Parathyroid adenoma (tissue), 2 donors: ENCODE results near the gene LEMD3.
A peak's percentile ranks its signal among the peaks of the same experiment; 100 is the strongest.

Source experiments
- H2AFZ ChIP-seq: fragments of 300-600 bp; sonication (generic); one replicate; pipeline ENCODE4 v1.7.0; 2017; ENCODE audit warnings: antibody characterized with exemption, mild to moderate bottlenecking
- H3K27ac ChIP-seq: fragments of 300-600 bp; sonication (generic); one replicate; pipeline ENCODE4 v1.7.0; 2017
- H3K27me3 ChIP-seq: fragments of 300-600 bp; sonication (generic); one replicate; pipeline ENCODE4 v1.7.0; 2017; ENCODE audit warnings: low read length; ENCODE audit not compliant: control insufficient read depth, insufficient read depth
- H3K36me3 ChIP-seq: fragments of 300-600 bp; sonication (generic); one replicate; pipeline ENCODE4 v1.7.0; 2017; ENCODE audit warnings: low read length; ENCODE audit not compliant: control insufficient read depth, insufficient read depth
- H3K4me1 ChIP-seq: fragments of 300-600 bp; sonication (generic); one replicate; pipeline ENCODE4 v1.7.0; 2017; ENCODE audit warnings: control low read depth
- H3K4me2 ChIP-seq: fragments of 300-600 bp; sonication (generic); one replicate; pipeline ENCODE4 v1.7.0; 2017; ENCODE audit warnings: low read length
- H3K4me3 ChIP-seq: fragments of 300-600 bp; sonication (generic); one replicate; pipeline ENCODE4 v1.7.0; 2017; ENCODE audit warnings: low read depth, low read length
- H3K79me2 ChIP-seq: fragments of 300-600 bp; sonication (generic); one replicate; pipeline ENCODE4 v1.7.0; 2017; ENCODE audit warnings: control low read depth
- H3K9ac ChIP-seq: fragments of 300-600 bp; sonication (generic); one replicate; pipeline ENCODE4 v1.7.0; 2017; ENCODE audit warnings: mild to moderate bottlenecking
- H3K9me3 ChIP-seq: fragments of 300-600 bp; sonication (generic); one replicate; pipeline ENCODE4 v1.7.0; 2017; ENCODE audit warnings: low read length; ENCODE audit not compliant: control insufficient read depth
- TF ChIP-seq, protein P1 (sequence below): fragments of 300-600 bp; sonication (generic); IDR thresholded peaks from one replicate; pipeline ENCODE4 v1.7.0; 2017; ENCODE audit warnings: antibody characterized with exemption, mild to moderate bottlenecking
- donor health status: primary hyperparathyroidism.

Gene LEMD3

GRCh38 chr12:65164774-65165173 is 4.6 kb upstream of the LEMD3 start:
- no peak overlapping the region for H3K27ac ChIP-seq
- H2AFZ ChIP-seq, result no peak overlapping the region
- H3K9ac ChIP-seq, result no peak overlapping the region
- no peaks in the 10 kb centered on the region for H3K79me2 ChIP-seq
- no peaks in the 10 kb centered on the region for H3K4me1 ChIP-seq
- no peaks in the 10 kb centered on the region for H3K36me3 ChIP-seq
- TF ChIP-seq, protein P1, sequence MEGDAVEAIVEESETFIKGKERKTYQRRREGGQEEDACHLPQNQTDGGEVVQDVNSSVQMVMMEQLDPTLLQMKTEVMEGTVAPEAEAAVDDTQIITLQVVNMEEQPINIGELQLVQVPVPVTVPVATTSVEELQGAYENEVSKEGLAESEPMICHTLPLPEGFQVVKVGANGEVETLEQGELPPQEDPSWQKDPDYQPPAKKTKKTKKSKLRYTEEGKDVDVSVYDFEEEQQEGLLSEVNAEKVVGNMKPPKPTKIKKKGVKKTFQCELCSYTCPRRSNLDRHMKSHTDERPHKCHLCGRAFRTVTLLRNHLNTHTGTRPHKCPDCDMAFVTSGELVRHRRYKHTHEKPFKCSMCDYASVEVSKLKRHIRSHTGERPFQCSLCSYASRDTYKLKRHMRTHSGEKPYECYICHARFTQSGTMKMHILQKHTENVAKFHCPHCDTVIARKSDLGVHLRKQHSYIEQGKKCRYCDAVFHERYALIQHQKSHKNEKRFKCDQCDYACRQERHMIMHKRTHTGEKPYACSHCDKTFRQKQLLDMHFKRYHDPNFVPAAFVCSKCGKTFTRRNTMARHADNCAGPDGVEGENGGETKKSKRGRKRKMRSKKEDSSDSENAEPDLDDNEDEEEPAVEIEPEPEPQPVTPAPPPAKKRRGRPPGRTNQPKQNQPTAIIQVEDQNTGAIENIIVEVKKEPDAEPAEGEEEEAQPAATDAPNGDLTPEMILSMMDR, result no peak
- no peak overlapping the region for H3K4me3 ChIP-seq
- H3K4me2 ChIP-seq, result no peak overlapping the region
- H3K27me3 ChIP-seq, result no peaks in the 10 kb centered on the region
- H3K9me3 ChIP-seq, result no peaks in the 10 kb centered on the region

DNA sequence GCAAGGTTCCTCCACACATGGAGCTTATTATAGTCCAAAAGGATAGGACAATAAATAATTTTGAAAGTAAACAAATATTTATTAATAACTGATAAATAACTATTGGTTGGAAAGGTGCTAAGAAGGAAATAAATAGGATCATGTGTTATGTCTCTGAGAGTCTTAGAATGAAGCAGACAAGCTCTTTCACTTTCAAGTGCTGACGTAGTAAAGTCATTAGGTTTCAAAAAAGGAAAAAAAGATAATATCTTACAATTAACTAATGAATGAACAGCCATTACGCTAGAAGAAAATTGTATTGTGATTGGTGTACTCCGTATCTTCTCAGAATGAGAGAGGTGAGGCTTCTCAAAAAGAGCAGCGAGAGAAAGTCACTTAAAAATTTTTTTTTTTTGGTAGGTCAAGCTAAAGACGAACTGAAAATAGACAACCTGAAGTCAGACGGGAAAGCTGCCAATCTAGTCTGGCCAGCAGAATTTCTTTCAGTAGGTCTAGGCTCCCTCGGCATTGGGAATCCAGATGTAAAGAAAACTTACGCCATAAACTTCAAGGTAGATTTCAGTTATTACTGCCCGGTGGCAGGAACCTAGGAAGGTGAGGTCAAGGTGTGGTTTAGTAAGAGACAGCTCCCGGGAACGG is 583 bp upstream of the LEMD3 start:
- no peaks in the 10 kb centered on the region for H3K9me3 ChIP-seq
- no peaks in the 10 kb centered on the region for H3K36me3 ChIP-seq
- no peaks in the 10 kb centered on the region for H3K27me3 ChIP-seq
- H3K4me3 ChIP-seq, result peak overlapping the region; percentile 98
- peaks cover 7% of the 10 kb centered on the region for H3K4me1 ChIP-seq
- TF ChIP-seq, protein P1, result no peak
- H2AFZ ChIP-seq, result peak overlapping the region; percentile 99
- H3K9ac ChIP-seq, result peak overlapping the region; percentile 49
- H3K79me2 ChIP-seq, result peaks cover 29% of the 10 kb centered on the region
- peak overlapping the region; percentile 80 for H3K27ac ChIP-seq
- peak overlapping the region; percentile 68 for H3K4me2 ChIP-seq

DNA sequence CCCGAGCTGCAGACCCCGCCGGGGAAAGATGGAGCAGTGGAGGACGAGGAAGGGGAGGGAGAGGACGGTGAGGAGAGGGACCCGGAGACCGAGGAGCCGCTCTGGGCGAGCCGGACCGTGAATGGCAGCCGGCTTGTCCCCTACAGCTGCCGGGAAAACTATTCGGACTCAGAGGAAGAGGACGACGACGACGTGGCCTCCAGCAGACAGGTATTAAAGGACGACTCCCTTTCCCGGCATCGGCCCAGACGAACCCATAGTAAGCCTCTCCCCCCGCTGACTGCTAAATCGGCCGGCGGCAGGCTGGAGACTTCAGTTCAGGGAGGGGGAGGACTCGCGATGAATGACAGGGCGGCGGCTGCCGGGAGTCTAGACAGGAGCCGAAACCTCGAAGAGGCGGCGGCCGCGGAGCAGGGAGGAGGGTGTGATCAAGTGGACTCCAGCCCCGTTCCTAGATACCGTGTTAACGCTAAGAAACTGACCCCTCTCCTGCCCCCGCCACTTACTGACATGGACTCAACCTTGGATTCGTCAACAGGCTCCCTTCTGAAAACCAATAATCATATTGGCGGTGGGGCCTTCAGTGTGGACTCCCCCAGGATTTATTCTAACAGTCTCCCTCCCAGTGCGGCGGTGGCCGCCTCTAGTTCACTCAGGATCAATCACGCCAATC is 962 bp downstream of the LEMD3 start:
- peak overlapping the region; percentile 68 for H3K4me2 ChIP-seq
- H3K27me3 ChIP-seq, result no peaks in the 10 kb centered on the region
- peak overlapping the region; percentile 99 for H2AFZ ChIP-seq
- H3K27ac ChIP-seq, result peak overlapping the region; percentile 80
- no peaks in the 10 kb centered on the region for H3K36me3 ChIP-seq
- H3K9ac ChIP-seq, result peak overlapping the region; percentile 87
- no peaks in the 10 kb centered on the region for H3K9me3 ChIP-seq
- H3K79me2 ChIP-seq, result peaks cover 37% of the 10 kb centered on the region
- H3K4me1 ChIP-seq, result peaks cover 10% of the 10 kb centered on the region
- peak overlapping the region; percentile 98 for H3K4me3 ChIP-seq
- TF ChIP-seq, protein P1, result no peak

GRCh38 chr12:65171073-65171472 is 1.7 kb downstream of the LEMD3 start:
- H3K9ac ChIP-seq, result no peak overlapping the region
- H3K4me2 ChIP-seq, result peak overlapping the region; percentile 68
- H3K9me3 ChIP-seq, result no peaks in the 10 kb centered on the region
- peaks cover 40% of the 10 kb centered on the region for H3K79me2 ChIP-seq
- TF ChIP-seq, protein P1, result no peak
- H2AFZ ChIP-seq, result no peak overlapping the region
- H3K36me3 ChIP-seq, result no peaks in the 10 kb centered on the region
- H3K4me1 ChIP-seq, result peaks cover 13% of the 10 kb centered on the region
- peak overlapping the region; percentile 98 for H3K4me3 ChIP-seq
- no peak overlapping the region for H3K27ac ChIP-seq
- no peaks in the 10 kb centered on the region for H3K27me3 ChIP-seq

GRCh38 chr12:65171870-65172269 is 2.5 kb downstream of the LEMD3 start:
- no peak overlapping the region for H3K27ac ChIP-seq
- no peaks in the 10 kb centered on the region for H3K36me3 ChIP-seq
- H3K4me3 ChIP-seq, result peak overlapping the region; percentile 98
- H3K27me3 ChIP-seq, result no peaks in the 10 kb centered on the region
- peaks cover 40% of the 10 kb centered on the region for H3K79me2 ChIP-seq
- no peak overlapping the region for H2AFZ ChIP-seq
- no peak overlapping the region for H3K9ac ChIP-seq
- H3K9me3 ChIP-seq, result no peaks in the 10 kb centered on the region
- TF ChIP-seq, protein P1, result no peak
- H3K4me2 ChIP-seq, result peak overlapping the region; percentile 68
- peaks cover 13% of the 10 kb centered on the region for H3K4me1 ChIP-seq
